Measurements from ENCODE around the gene ASTL.

DNA sequence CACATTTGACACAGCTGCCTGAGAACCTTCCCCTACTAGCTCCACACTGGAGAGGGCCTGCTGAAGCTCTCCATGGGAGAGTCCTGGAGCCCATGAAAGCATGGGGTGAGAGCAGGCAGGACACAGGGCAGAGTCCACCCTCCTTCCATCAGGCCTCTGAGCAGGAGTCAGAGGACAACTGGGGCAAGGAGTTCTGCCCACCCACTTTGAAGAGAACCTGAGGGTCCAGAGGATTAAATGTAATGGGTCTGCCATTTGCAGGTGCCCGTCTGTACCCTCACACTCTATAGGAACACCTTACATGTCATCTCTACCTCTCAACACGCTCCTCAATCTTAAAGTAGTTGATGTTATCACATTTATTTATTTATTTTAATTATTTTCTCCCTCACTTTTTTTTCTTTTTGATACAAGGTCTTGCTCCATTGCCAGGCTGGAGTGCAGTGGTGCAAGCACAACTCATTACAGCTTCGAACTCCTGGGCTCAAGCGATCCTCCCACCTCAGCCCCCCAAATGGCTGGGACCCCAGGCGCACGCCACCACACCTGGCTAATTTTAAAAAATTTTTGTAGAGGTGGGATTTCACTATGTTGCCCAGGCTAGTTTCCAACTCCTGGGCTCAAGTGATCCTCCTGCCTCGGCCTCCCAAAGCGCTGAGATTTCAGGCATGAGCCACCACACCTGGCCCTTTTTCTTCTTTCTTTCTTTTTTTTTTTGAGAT lies 32.1 kb downstream of the ASTL start:
- TF ChIP-seq POLR2A (IDR thresholded peaks at IDR 0.05) (no peak), EP300 (IDR thresholded peaks at IDR 0.05) (no peak)
- TF ChIP-seq, protein P1, sequence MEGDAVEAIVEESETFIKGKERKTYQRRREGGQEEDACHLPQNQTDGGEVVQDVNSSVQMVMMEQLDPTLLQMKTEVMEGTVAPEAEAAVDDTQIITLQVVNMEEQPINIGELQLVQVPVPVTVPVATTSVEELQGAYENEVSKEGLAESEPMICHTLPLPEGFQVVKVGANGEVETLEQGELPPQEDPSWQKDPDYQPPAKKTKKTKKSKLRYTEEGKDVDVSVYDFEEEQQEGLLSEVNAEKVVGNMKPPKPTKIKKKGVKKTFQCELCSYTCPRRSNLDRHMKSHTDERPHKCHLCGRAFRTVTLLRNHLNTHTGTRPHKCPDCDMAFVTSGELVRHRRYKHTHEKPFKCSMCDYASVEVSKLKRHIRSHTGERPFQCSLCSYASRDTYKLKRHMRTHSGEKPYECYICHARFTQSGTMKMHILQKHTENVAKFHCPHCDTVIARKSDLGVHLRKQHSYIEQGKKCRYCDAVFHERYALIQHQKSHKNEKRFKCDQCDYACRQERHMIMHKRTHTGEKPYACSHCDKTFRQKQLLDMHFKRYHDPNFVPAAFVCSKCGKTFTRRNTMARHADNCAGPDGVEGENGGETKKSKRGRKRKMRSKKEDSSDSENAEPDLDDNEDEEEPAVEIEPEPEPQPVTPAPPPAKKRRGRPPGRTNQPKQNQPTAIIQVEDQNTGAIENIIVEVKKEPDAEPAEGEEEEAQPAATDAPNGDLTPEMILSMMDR (IDR thresholded peaks at IDR 0.05) = no peak
